Measurements from ENCODE around the gene IRF8. TPM values are rescaled to one million over a fixed set of nuclear protein-coding genes. Genes with fewer than 3 reads are reported as not detected.

IRF8 gene
- total and polyA plus RNA-seq, 2 donors (not counting 1 experiment from before 2014, with no cell fraction given): 0.14 TPM; not detected in 1

GRCh38 chr16:85910854-85911247, 11.9 kb downstream of the IRF8 start:
- DNase-seq (ENCODE audit: low read depth in 2 of 2): no peak
- H4K20me1 ChIP-seq (ENCODE audit: control insufficient read depth, extremely low read depth, insufficient read depth, low read length): no peaks in the 10 kb centered on the region
- no peaks in the 10 kb centered on the region for H3K79me2 ChIP-seq (ENCODE audit: control insufficient read depth, insufficient read depth, low read length)
- no peaks in the 10 kb centered on the region for H3K36me3 ChIP-seq (ENCODE audit: control insufficient read depth, insufficient read depth, low read length)
- peaks cover 18% of the 10 kb centered on the region for H3K27me3 ChIP-seq (ENCODE audit: control insufficient read depth, insufficient read depth, low read length)
- no peaks in the 10 kb centered on the region for H3K4me1 ChIP-seq (ENCODE audit: control insufficient read depth, extremely low read depth, insufficient read depth, low read length)
- no peak overlapping the region for H3K4me3 ChIP-seq (replicated peaks in 1 of 4; ENCODE audit: control extremely low read depth in 1 of 4, insufficient read depth in 1 of 4, low read depth in 3 of 4, low read length in 4 of 4)
- no peak overlapping the region for H2AFZ ChIP-seq (ENCODE audit: low read length)
- no peak overlapping the region for H3K9ac ChIP-seq (ENCODE audit: insufficient read depth, low read length)
- H3K4me2 ChIP-seq (ENCODE audit: extremely low read depth, insufficient read depth, low read length): no peak overlapping the region
- H3K27ac ChIP-seq (ENCODE audit: insufficient read depth, low read length): no peak overlapping the region
- H3K9me3 ChIP-seq (ENCODE audit: control insufficient read depth, insufficient read depth, low read depth, low read length): no peaks in the 10 kb centered on the region
- TF ChIP-seq CTCF (conservative IDR thresholded peaks at IDR 0.05 in 1 of 2, IDR thresholded peaks at IDR 0.05 in 1 of 2; ENCODE audit: low read depth in 1 of 2, low read length in 2 of 2): no peak
- TF ChIP-seq EZH2 (IDR thresholded peaks at IDR 0.05; ENCODE audit: low read length, missing control alignments): no peak

- no peak for DNase-seq (ENCODE audit: low read depth in 2 of 2)
- no peak overlapping the region for H3K9ac ChIP-seq (ENCODE audit: insufficient read depth, low read length)
- H4K20me1 ChIP-seq (ENCODE audit: control insufficient read depth, extremely low read depth, insufficient read depth, low read length): no peaks in the 10 kb centered on the region
- H3K27ac ChIP-seq (ENCODE audit: insufficient read depth, low read length): no peak overlapping the region
- TF ChIP-seq EZH2 (IDR thresholded peaks at IDR 0.05; ENCODE audit: low read length, missing control alignments) (no peak), CTCF (conservative IDR thresholded peaks at IDR 0.05 in 1 of 2, IDR thresholded peaks at IDR 0.05 in 1 of 2; ENCODE audit: low read depth in 1 of 2, low read length in 2 of 2) (no peak)
- no peak overlapping the region for H2AFZ ChIP-seq (ENCODE audit: low read length)
- H3K4me1 ChIP-seq (ENCODE audit: control insufficient read depth, extremely low read depth, insufficient read depth, low read length): no peaks in the 10 kb centered on the region
- H3K79me2 ChIP-seq (ENCODE audit: control insufficient read depth, insufficient read depth, low read length): no peaks in the 10 kb centered on the region
- H3K4me3 ChIP-seq (replicated peaks in 1 of 4; ENCODE audit: control extremely low read depth in 1 of 4, insufficient read depth in 1 of 4, low read depth in 3 of 4, low read length in 4 of 4): no peak overlapping the region
- H3K27me3 ChIP-seq (ENCODE audit: control insufficient read depth, insufficient read depth, low read length): peaks cover 18% of the 10 kb centered on the region
- H3K4me2 ChIP-seq (ENCODE audit: extremely low read depth, insufficient read depth, low read length): no peak overlapping the region
- H3K9me3 ChIP-seq (ENCODE audit: control insufficient read depth, insufficient read depth, low read depth, low read length): no peaks in the 10 kb centered on the region
- H3K36me3 ChIP-seq (ENCODE audit: control insufficient read depth, insufficient read depth, low read length): no peaks in the 10 kb centered on the region
Measured at GRCh38 chr16:85911251-85911930, 12.4 kb downstream of the IRF8 start.

- Histone ChIP-seq H3K4me1 (ENCODE audit: control insufficient read depth, extremely low read depth, insufficient read depth, low read length) (no peaks in the 10 kb centered on the region), H3K79me2 (ENCODE audit: control insufficient read depth, insufficient read depth, low read length) (no peaks in the 10 kb centered on the region), H3K36me3 (ENCODE audit: control insufficient read depth, insufficient read depth, low read length) (no peaks in the 10 kb centered on the region), H2AFZ (ENCODE audit: low read length) (no peak overlapping the region), H3K4me3 (replicated peaks in 1 of 4; ENCODE audit: control extremely low read depth in 1 of 4, insufficient read depth in 1 of 4, low read depth in 3 of 4, low read length in 4 of 4) (no peak overlapping the region), H3K9ac (ENCODE audit: insufficient read depth, low read length) (no peak overlapping the region), H3K27me3 (ENCODE audit: control insufficient read depth, insufficient read depth, low read length) (peaks cover 18% of the 10 kb centered on the region), H3K4me2 (ENCODE audit: extremely low read depth, insufficient read depth, low read length) (no peak overlapping the region), H4K20me1 (ENCODE audit: control insufficient read depth, extremely low read depth, insufficient read depth, low read length) (no peaks in the 10 kb centered on the region), H3K9me3 (ENCODE audit: control insufficient read depth, insufficient read depth, low read depth, low read length) (no peaks in the 10 kb centered on the region), H3K27ac (ENCODE audit: insufficient read depth, low read length) (no peak overlapping the region)
- DNase-seq (ENCODE audit: low read depth in 2 of 2): peak; percentile 84 to 92
- no peak for TF ChIP-seq EZH2 (IDR thresholded peaks at IDR 0.05; ENCODE audit: low read length, missing control alignments)
- no peak for TF ChIP-seq CTCF (conservative IDR thresholded peaks at IDR 0.05 in 1 of 2, IDR thresholded peaks at IDR 0.05 in 1 of 2; ENCODE audit: low read depth in 1 of 2, low read length in 2 of 2)
Measured at GRCh38 chr16:85912211-85912974, 13.4 kb downstream of the IRF8 start.
